D341Med (cell line): Measurements from ENCODE around the gene CPNE9.
A peak's percentile ranks its signal among the peaks of the same experiment; 100 is the strongest.
"Not testable (repeated sequence)": the region's sequence is repeated elsewhere in the genome, so short reads cannot be mapped to it uniquely, and the experiment has no call there.

Source experiments
- DNase-seq: peaks from one replicate; pipeline ENCODE4 v3.0.0; 2012; ENCODE audit warnings: low spot score

CPNE9 gene

GRCh38 chr3:9747267-9747666 lies 43.6 kb downstream of the CPNE9 start:
- DNase-seq, result no peak

- no peak for DNase-seq
Measured at GRCh38 chr3:9748031-9748430, 44.4 kb downstream of the CPNE9 start.

- no peak for DNase-seq
Measured at GRCh38 chr3:9749296-9749644, 45.6 kb downstream of the CPNE9 start.

- DNase-seq, result peak; percentile 97
Measured at GRCh38 chr3:9749645-9750555, 46.3 kb downstream of the CPNE9 start, which contains the start of gene OGG1. Gene OGG1 (plus strand): TSS chr3:9749952. CDS start chr3:9750287, 335 bp downstream.

GRCh38 chr3:9750556-9751411 lies 47.2 kb downstream of the CPNE9 start:
- no peak for DNase-seq

GRCh38 chr3:9754678-9755077 lies 51.0 kb downstream of the CPNE9 start:
- DNase-seq, result no peak

- no peak for DNase-seq
Measured at GRCh38 chr3:9757427-9757826, 53.8 kb downstream of the CPNE9 start.

GRCh38 chr3:9760779-9761505 lies 57.3 kb downstream of the CPNE9 start:
- no peak for DNase-seq

- DNase-seq, result no peak
Measured at GRCh38 chr3:9761919-9762318, 58.3 kb downstream of the CPNE9 start.

- DNase-seq, result no peak
Measured at GRCh38 chr3:9762871-9763270, 59.2 kb downstream of the CPNE9 start.

- DNase-seq, result no peak
Measured at GRCh38 chr3:9765865-9766264, 62.2 kb downstream of the CPNE9 start.

- no peak for DNase-seq
Measured at GRCh38 chr3:9767418-9767817, 63.8 kb downstream of the CPNE9 start.

- DNase-seq, result no peak
Measured at GRCh38 chr3:9768141-9768775, 64.6 kb downstream of the CPNE9 start.

GRCh38 chr3:9769012-9769411 lies 65.4 kb downstream of the CPNE9 start:
- no peak for DNase-seq

GRCh38 chr3:9769426-9770275 lies 66.0 kb downstream of the CPNE9 start, which contains the start of gene CAMK1:
Gene CAMK1 (minus strand): TSS chr3:9769947. CDS start chr3:9767749, 2,198 bp downstream.
- peak; percentile 89 for DNase-seq

- no peak for DNase-seq
Measured at GRCh38 chr3:9770276-9770812, 66.7 kb downstream of the CPNE9 start.

GRCh38 chr3:9771007-9771406 lies 67.4 kb downstream of the CPNE9 start:
- not testable (repeated sequence) for DNase-seq

- no peak for DNase-seq
Measured at GRCh38 chr3:9776896-9777693, 73.5 kb downstream of the CPNE9 start.

- no peak for DNase-seq
Measured at GRCh38 chr3:9777694-9778021, 74.0 kb downstream of the CPNE9 start.
